ENCODE data around the gene GABRB2.

GABRB2 gene

GRCh38 chr5:161546470-161547301, at the start of gene GABRB2:
Gene GABRB2 (minus strand): TSS chr5:161546725. CDS start chr5:161546643, 82 bp downstream.
- no peak for TF ChIP-seq CREB1 (IDR thresholded peaks at IDR 0.05; ENCODE audit: low read depth)
- no peak for TF ChIP-seq YY1 (IDR thresholded peaks at IDR 0.05; ENCODE audit: low read depth)
- no peak for TF ChIP-seq TCF12 (IDR thresholded peaks at IDR 0.05; ENCODE audit: low read depth)
- no peak for TF ChIP-seq TEAD4 (IDR thresholded peaks at IDR 0.05)
- TF ChIP-seq CEBPB (IDR thresholded peaks at IDR 0.05) = no peak
- no peak for TF ChIP-seq MAX (IDR thresholded peaks at IDR 0.05)
- TF ChIP-seq EGR1 (IDR thresholded peaks at IDR 0.05) = no peak
- TF ChIP-seq FOXM1 (IDR thresholded peaks at IDR 0.05; ENCODE audit: borderline replicate concordance, low read depth) = no peak
- no peak for TF ChIP-seq RAD21 (IDR thresholded peaks at IDR 0.05; ENCODE audit: low read depth)
- TF ChIP-seq USF1 (IDR thresholded peaks at IDR 0.05) = no peak
- TF ChIP-seq TAF1 (IDR thresholded peaks at IDR 0.05; ENCODE audit: low read depth) = no peak
- no peak for TF ChIP-seq REST (IDR thresholded peaks at IDR 0.05; ENCODE audit: low read depth)
- TF ChIP-seq ZBTB7A (IDR thresholded peaks at IDR 0.05; ENCODE audit: low read depth) = no peak
- TF ChIP-seq EP300 (IDR thresholded peaks at IDR 0.05; ENCODE audit: borderline replicate concordance) = no peak
- no peak for TF ChIP-seq NFIC (IDR thresholded peaks at IDR 0.05)

GRCh38 chr5:161585798-161586197, 39.3 kb upstream of the GABRB2 start:
- TF ChIP-seq YY1 (IDR thresholded peaks at IDR 0.05; ENCODE audit: low read depth) (no peak), TEAD4 (IDR thresholded peaks at IDR 0.05) (no peak), TCF12 (IDR thresholded peaks at IDR 0.05; ENCODE audit: low read depth) (no peak), MAX (IDR thresholded peaks at IDR 0.05) (no peak)

- no peak for TF ChIP-seq REST (IDR thresholded peaks at IDR 0.05; ENCODE audit: low read depth)
- TF ChIP-seq FOXM1 (IDR thresholded peaks at IDR 0.05; ENCODE audit: borderline replicate concordance, low read depth) = no peak
- TF ChIP-seq NFIC (IDR thresholded peaks at IDR 0.05) = no peak
- no peak for TF ChIP-seq CEBPB (IDR thresholded peaks at IDR 0.05)
- no peak for TF ChIP-seq EP300 (IDR thresholded peaks at IDR 0.05; ENCODE audit: borderline replicate concordance)
- no peak for TF ChIP-seq TEAD4 (IDR thresholded peaks at IDR 0.05)
- no peak for TF ChIP-seq MAX (IDR thresholded peaks at IDR 0.05)
- TF ChIP-seq TAF1 (IDR thresholded peaks at IDR 0.05; ENCODE audit: low read depth) = no peak
- no peak for TF ChIP-seq RAD21 (IDR thresholded peaks at IDR 0.05; ENCODE audit: low read depth)
- no peak for TF ChIP-seq YY1 (IDR thresholded peaks at IDR 0.05; ENCODE audit: low read depth)
- TF ChIP-seq CREB1 (IDR thresholded peaks at IDR 0.05; ENCODE audit: low read depth) = no peak
- no peak for TF ChIP-seq EGR1 (IDR thresholded peaks at IDR 0.05)
- no peak for TF ChIP-seq ZBTB7A (IDR thresholded peaks at IDR 0.05; ENCODE audit: low read depth)
- TF ChIP-seq TCF12 (IDR thresholded peaks at IDR 0.05; ENCODE audit: low read depth) = no peak
- TF ChIP-seq USF1 (IDR thresholded peaks at IDR 0.05) = no peak
Measured at GRCh38 chr5:161580621-161581020, 34.1 kb upstream of the GABRB2 start.

DNA sequence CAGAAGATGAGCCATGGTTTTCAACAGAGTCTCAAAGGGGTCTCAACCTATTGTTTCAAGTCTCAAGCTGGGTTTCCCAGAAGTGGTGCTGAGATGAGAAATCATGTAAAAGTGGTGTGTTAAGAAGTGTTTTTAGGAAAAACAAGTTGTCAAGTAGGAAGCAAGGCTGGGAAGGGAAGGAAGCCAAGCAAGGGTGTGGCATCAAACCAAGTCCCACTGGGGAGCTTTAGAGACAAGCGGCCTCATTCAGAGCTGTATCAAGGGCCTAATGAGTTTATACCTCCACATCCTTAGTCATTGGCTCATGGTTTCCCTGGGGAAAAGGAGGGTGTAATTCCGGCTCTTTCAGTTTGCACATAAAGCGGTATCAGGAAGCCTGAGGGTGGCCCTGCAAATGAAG, 26.4 kb upstream of the GABRB2 start:
- no peak for TF ChIP-seq MAX (IDR thresholded peaks at IDR 0.05)
- no peak for TF ChIP-seq TAF1 (IDR thresholded peaks at IDR 0.05; ENCODE audit: low read depth)
- TF ChIP-seq RAD21 (IDR thresholded peaks at IDR 0.05; ENCODE audit: low read depth) = no peak
- no peak for TF ChIP-seq EGR1 (IDR thresholded peaks at IDR 0.05)
- no peak for TF ChIP-seq TCF12 (IDR thresholded peaks at IDR 0.05; ENCODE audit: low read depth)
- TF ChIP-seq USF1 (IDR thresholded peaks at IDR 0.05) = no peak
- no peak for TF ChIP-seq TEAD4 (IDR thresholded peaks at IDR 0.05)
- no peak for TF ChIP-seq EP300 (IDR thresholded peaks at IDR 0.05; ENCODE audit: borderline replicate concordance)
- TF ChIP-seq CEBPB (IDR thresholded peaks at IDR 0.05) = no peak
- no peak for TF ChIP-seq NFIC (IDR thresholded peaks at IDR 0.05)
- TF ChIP-seq ZBTB7A (IDR thresholded peaks at IDR 0.05; ENCODE audit: low read depth) = no peak
- no peak for TF ChIP-seq FOXM1 (IDR thresholded peaks at IDR 0.05; ENCODE audit: borderline replicate concordance, low read depth)
- no peak for TF ChIP-seq REST (IDR thresholded peaks at IDR 0.05; ENCODE audit: low read depth)
- TF ChIP-seq YY1 (IDR thresholded peaks at IDR 0.05; ENCODE audit: low read depth) = no peak
- no peak for TF ChIP-seq CREB1 (IDR thresholded peaks at IDR 0.05; ENCODE audit: low read depth)
